ENCODE measurements around the gene ADAT1.

The ADAT1 gene

GRCh38 chr16:75576384-75576811 is 46.7 kb downstream of the ADAT1 start:
- Histone ChIP-seq H3K9ac (ENCODE audit: low read depth, low read length, poor library complexity) (no peak overlapping the region), H2BK12ac (ENCODE audit: low read length) (no peak overlapping the region), H3K4ac (ENCODE audit: low read length) (no peak overlapping the region), H3K4me3 (ENCODE audit: low read length in 2 of 2) (no peak overlapping the region), H3K27me3 (ENCODE audit: control insufficient read depth in 3 of 3, insufficient read depth in 3 of 3, low read depth in 1 of 3, low read length in 3 of 3) (no peaks in the 10 kb centered on the region), H2AFZ (ENCODE audit: low read length) (no peak overlapping the region), H2BK15ac (ENCODE audit: low read length) (no peak overlapping the region), H2AK5ac (ENCODE audit: low read depth, low read length) (no peak overlapping the region), H4K91ac (ENCODE audit: low read depth, low read length, poor library complexity) (no peak overlapping the region), H2BK5ac (ENCODE audit: low read length) (no peak overlapping the region), H3K18ac (ENCODE audit: low read length) (no peak overlapping the region), H3K14ac (ENCODE audit: low read length) (no peak overlapping the region), H4K8ac (ENCODE audit: low read depth, low read length) (no peak overlapping the region), H3K79me1 (ENCODE audit: low read depth, low read length) (peaks cover 5% of the 10 kb centered on the region), H3K36me3 (replicated peaks in 1 of 2; ENCODE audit: control insufficient read depth in 2 of 2, insufficient read depth in 2 of 2, low read length in 2 of 2) (peaks cover 30 to 96% of the 10 kb centered on the region in 2 donors), H3K4me2 (ENCODE audit: insufficient read depth, low read length, poor library complexity, severe bottlenecking) (no peak overlapping the region), H3K23ac (ENCODE audit: low read depth, low read length, poor library complexity) (no peak overlapping the region), H3K4me1 (ENCODE audit: control insufficient read depth in 2 of 2, insufficient read depth in 1 of 2, low read depth in 1 of 2, low read length in 2 of 2) (peaks cover 0 to 8% of the 10 kb centered on the region in 2 donors), H3K27ac (replicated peaks; ENCODE audit: low read length) (no peak overlapping the region), H3K9me3 (replicated peaks in 1 of 2; ENCODE audit: control insufficient read depth in 2 of 2, insufficient read depth in 1 of 2, low read depth in 1 of 2, low read length in 2 of 2) (no peaks in the 10 kb centered on the region), H2BK120ac (ENCODE audit: low read depth, low read length) (no peak overlapping the region)
- no peak for DNase-seq (ENCODE audit: low spot score)
- no CpG with 5 or more reads among the region's 3 CpGs for WGBS, 2 donors (ENCODE audit: extremely low coverage in 2 of 2, insufficient read length in 2 of 2, insufficient replicate concordance in 1 of 2)

DNA sequence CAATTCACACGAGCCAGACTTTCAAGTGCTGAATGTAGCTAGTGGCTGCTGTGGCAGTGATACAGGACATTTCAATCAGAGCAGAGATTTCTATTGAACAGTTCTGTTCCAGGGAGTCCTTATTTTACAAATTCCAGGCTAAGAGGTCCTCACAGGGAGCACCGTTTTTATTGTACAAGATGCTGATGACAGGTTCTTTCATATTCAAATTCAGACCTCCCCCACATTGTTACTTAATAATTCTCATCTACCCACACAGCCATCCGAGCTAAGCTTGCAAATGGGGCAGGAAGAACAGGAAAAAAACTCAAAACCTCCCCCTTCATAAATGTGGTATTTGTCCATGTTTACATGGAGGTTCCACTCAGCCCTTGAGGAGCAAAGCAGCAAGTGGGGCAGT is 47.1 kb downstream of the ADAT1 start:
- H2BK120ac ChIP-seq (ENCODE audit: low read depth, low read length), result no peak overlapping the region
- H3K36me3 ChIP-seq (replicated peaks in 1 of 2; ENCODE audit: control insufficient read depth in 2 of 2, insufficient read depth in 2 of 2, low read length in 2 of 2), result peaks cover 30 to 96% of the 10 kb centered on the region in 2 donors
- no peak overlapping the region for H3K27ac ChIP-seq (replicated peaks; ENCODE audit: low read length)

GRCh38 chr16:75573955-75574354 is 49.1 kb downstream of the ADAT1 start:
- Histone ChIP-seq H3K14ac (ENCODE audit: low read length) (no peak overlapping the region), H3K4me2 (ENCODE audit: insufficient read depth, low read length, poor library complexity, severe bottlenecking) (no peak overlapping the region), H4K91ac (ENCODE audit: low read depth, low read length, poor library complexity) (no peak overlapping the region), H2BK120ac (ENCODE audit: low read depth, low read length) (no peak overlapping the region), H3K9ac (ENCODE audit: low read depth, low read length, poor library complexity) (no peak overlapping the region), H3K23ac (ENCODE audit: low read depth, low read length, poor library complexity) (no peak overlapping the region), H2BK12ac (ENCODE audit: low read length) (no peak overlapping the region), H3K79me1 (ENCODE audit: low read depth, low read length) (peaks cover 8% of the 10 kb centered on the region), H3K4me1 (ENCODE audit: control insufficient read depth in 2 of 2, insufficient read depth in 1 of 2, low read depth in 1 of 2, low read length in 2 of 2) (peaks cover 0 to 2% of the 10 kb centered on the region in 2 donors), H2AFZ (ENCODE audit: low read length) (no peak overlapping the region), H3K4me3 (ENCODE audit: low read length in 2 of 2) (no peak overlapping the region), H3K9me3 (replicated peaks in 1 of 2; ENCODE audit: control insufficient read depth in 2 of 2, insufficient read depth in 1 of 2, low read depth in 1 of 2, low read length in 2 of 2) (no peaks in the 10 kb centered on the region), H3K18ac (ENCODE audit: low read length) (no peak overlapping the region), H3K4ac (ENCODE audit: low read length) (no peak overlapping the region), H4K8ac (ENCODE audit: low read depth, low read length) (no peak overlapping the region), H3K27me3 (ENCODE audit: control insufficient read depth in 3 of 3, insufficient read depth in 3 of 3, low read depth in 1 of 3, low read length in 3 of 3) (no peaks in the 10 kb centered on the region), H3K36me3 (replicated peaks in 1 of 2; ENCODE audit: control insufficient read depth in 2 of 2, insufficient read depth in 2 of 2, low read length in 2 of 2) (peaks cover 42 to 97% of the 10 kb centered on the region in 2 donors), H2BK5ac (ENCODE audit: low read length) (no peak overlapping the region), H2BK15ac (ENCODE audit: low read length) (no peak overlapping the region), H2AK5ac (ENCODE audit: low read depth, low read length) (no peak overlapping the region), H3K27ac (replicated peaks; ENCODE audit: low read length) (no peak overlapping the region)
- no peak for DNase-seq (ENCODE audit: low spot score)
- WGBS, 2 donors (ENCODE audit: extremely low coverage in 2 of 2, insufficient read length in 2 of 2, insufficient replicate concordance in 1 of 2), result no CpG with 5 or more reads among the region's 5 CpGs

More for the DNA sequence above, 47.1 kb downstream of the ADAT1 start:
- H2AFZ ChIP-seq (ENCODE audit: low read length), result no peak overlapping the region
- H3K23ac ChIP-seq (ENCODE audit: low read depth, low read length, poor library complexity), result no peak overlapping the region
- H2BK12ac ChIP-seq (ENCODE audit: low read length), result no peak overlapping the region
- H3K27me3 ChIP-seq (ENCODE audit: control insufficient read depth in 3 of 3, insufficient read depth in 3 of 3, low read depth in 1 of 3, low read length in 3 of 3), result no peaks in the 10 kb centered on the region
- peaks cover 0 to 8% of the 10 kb centered on the region in 2 donors for H3K4me1 ChIP-seq (ENCODE audit: control insufficient read depth in 2 of 2, insufficient read depth in 1 of 2, low read depth in 1 of 2, low read length in 2 of 2)
- H3K9ac ChIP-seq (ENCODE audit: low read depth, low read length, poor library complexity), result no peak overlapping the region
- no peaks in the 10 kb centered on the region for H3K9me3 ChIP-seq (replicated peaks in 1 of 2; ENCODE audit: control insufficient read depth in 2 of 2, insufficient read depth in 1 of 2, low read depth in 1 of 2, low read length in 2 of 2)
- H3K79me1 ChIP-seq (ENCODE audit: low read depth, low read length), result peaks cover 5% of the 10 kb centered on the region
- H3K4ac ChIP-seq (ENCODE audit: low read length), result no peak overlapping the region
- H3K4me3 ChIP-seq (ENCODE audit: low read length in 2 of 2), result no peak overlapping the region
- H3K14ac ChIP-seq (ENCODE audit: low read length), result no peak overlapping the region
- H3K18ac ChIP-seq (ENCODE audit: low read length), result no peak overlapping the region
- no peak overlapping the region for H2AK5ac ChIP-seq (ENCODE audit: low read depth, low read length)
- no peak for DNase-seq (ENCODE audit: low spot score)
- no peak overlapping the region for H4K91ac ChIP-seq (ENCODE audit: low read depth, low read length, poor library complexity)
- no peak overlapping the region for H2BK5ac ChIP-seq (ENCODE audit: low read length)
- H2BK15ac ChIP-seq (ENCODE audit: low read length), result no peak overlapping the region
- no peak overlapping the region for H4K8ac ChIP-seq (ENCODE audit: low read depth, low read length)
- H3K4me2 ChIP-seq (ENCODE audit: insufficient read depth, low read length, poor library complexity, severe bottlenecking), result no peak overlapping the region
- no CpG with 5 or more reads among the region's 3 CpGs for WGBS, 2 donors (ENCODE audit: extremely low coverage in 2 of 2, insufficient read length in 2 of 2, insufficient replicate concordance in 1 of 2)

DNA sequence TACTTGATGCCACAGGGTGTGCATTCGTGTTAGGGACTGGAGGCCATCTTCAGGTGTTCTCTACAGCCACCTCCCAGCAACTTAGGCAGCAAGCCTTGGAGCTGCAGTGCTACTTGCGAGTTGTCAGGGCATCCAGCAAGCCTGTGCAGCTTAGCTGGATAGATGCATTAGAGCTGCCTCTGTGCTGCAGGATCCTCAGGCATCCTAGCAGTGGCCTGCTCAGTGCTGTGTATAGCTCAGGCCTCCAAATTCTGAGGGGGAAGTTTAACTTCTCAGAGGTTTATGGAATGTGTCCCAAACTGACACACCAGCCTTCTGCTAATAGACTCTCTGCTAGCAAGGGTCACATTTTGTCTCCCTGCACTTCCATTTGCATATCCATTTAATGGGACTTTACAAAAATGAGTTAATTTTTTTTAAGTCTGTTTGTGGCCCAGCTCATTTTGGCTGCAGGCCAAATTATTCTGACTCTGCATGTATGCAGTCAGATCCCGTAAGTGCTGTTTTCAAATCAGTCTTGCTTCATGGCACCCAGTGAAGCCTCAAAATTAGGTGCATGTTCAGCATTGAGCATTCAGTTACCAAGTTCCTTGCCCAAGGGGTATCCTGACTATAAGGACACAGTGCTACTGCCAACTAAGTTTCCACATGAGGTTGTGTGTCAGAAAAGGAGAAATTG is 50.1 kb downstream of the ADAT1 start:
- no peak for DNase-seq (ENCODE audit: low spot score)
- Histone ChIP-seq H3K14ac (ENCODE audit: low read length) (no peak overlapping the region), H3K4me3 (ENCODE audit: low read length in 2 of 2) (no peak overlapping the region), H3K4ac (ENCODE audit: low read length) (no peak overlapping the region), H2AFZ (ENCODE audit: low read length) (no peak overlapping the region), H2BK5ac (ENCODE audit: low read length) (no peak overlapping the region), H2AK5ac (ENCODE audit: low read depth, low read length) (no peak overlapping the region), H2BK12ac (ENCODE audit: low read length) (no peak overlapping the region), H3K9ac (ENCODE audit: low read depth, low read length, poor library complexity) (no peak overlapping the region), H3K79me1 (ENCODE audit: low read depth, low read length) (peaks cover 10% of the 10 kb centered on the region), H3K27ac (replicated peaks; ENCODE audit: low read length) (no peak overlapping the region), H2BK120ac (ENCODE audit: low read depth, low read length) (no peak overlapping the region), H3K36me3 (replicated peaks in 1 of 2; ENCODE audit: control insufficient read depth in 2 of 2, insufficient read depth in 2 of 2, low read length in 2 of 2) (peaks cover 48 to 97% of the 10 kb centered on the region in 2 donors), H2BK15ac (ENCODE audit: low read length) (no peak overlapping the region), H3K9me3 (replicated peaks in 1 of 2; ENCODE audit: control insufficient read depth in 2 of 2, insufficient read depth in 1 of 2, low read depth in 1 of 2, low read length in 2 of 2) (no peaks in the 10 kb centered on the region), H4K8ac (ENCODE audit: low read depth, low read length) (no peak overlapping the region), H3K23ac (ENCODE audit: low read depth, low read length, poor library complexity) (no peak overlapping the region), H3K4me2 (ENCODE audit: insufficient read depth, low read length, poor library complexity, severe bottlenecking) (no peak overlapping the region), H3K18ac (ENCODE audit: low read length) (no peak overlapping the region), H3K4me1 (ENCODE audit: control insufficient read depth in 2 of 2, insufficient read depth in 1 of 2, low read depth in 1 of 2, low read length in 2 of 2) (no peaks in the 10 kb centered on the region), H3K27me3 (ENCODE audit: control insufficient read depth in 3 of 3, insufficient read depth in 3 of 3, low read depth in 1 of 3, low read length in 3 of 3) (no peaks in the 10 kb centered on the region), H4K91ac (ENCODE audit: low read depth, low read length, poor library complexity) (no peak overlapping the region)
- WGBS, 2 donors (ENCODE audit: extremely low coverage in 2 of 2, insufficient read length in 2 of 2, insufficient replicate concordance in 1 of 2), result no CpG with 5 or more reads among the region's 3 CpGs
